HG03457 (cell line): Measurements from ENCODE around the gene RFX1.
"Not testable (repeated sequence)": the region's sequence is repeated elsewhere in the genome, so short reads cannot be mapped to it uniquely, and the experiment has no call there.

Experiments used
- ATAC-seq: cut with Tn5 transposase; IDR thresholded peaks from one replicate; pipeline ENCODE4 v1.9.1; 2021; ENCODE audit warnings: moderate number of reproducible peaks; ENCODE audit not compliant: unreplicated experiment

Gene RFX1

GRCh38 chr19:13938301-13939064 is 67.6 kb downstream of the RFX1 start, which contains the start of gene PODNL1:
TSS of gene PODNL1 (minus strand) at chr19:13938417. CDS start at chr19:13938181, 236 bp downstream.
- ATAC-seq: no peak

- ATAC-seq: no peak
Observed at GRCh38 chr19:13937479-13938300, 68.4 kb downstream of the RFX1 start.

GRCh38 chr19:13935765-13936510 is 70.2 kb downstream of the RFX1 start:
- ATAC-seq: no peak

GRCh38 chr19:13934785-13935109 is 71.4 kb downstream of the RFX1 start:
- no peak for ATAC-seq

- no peak for ATAC-seq
Observed at GRCh38 chr19:13932911-13933393, 73.2 kb downstream of the RFX1 start.

GRCh38 chr19:13932149-13932637 is 73.9 kb downstream of the RFX1 start:
- ATAC-seq: no peak

GRCh38 chr19:13931391-13932148 is 74.5 kb downstream of the RFX1 start:
- no peak for ATAC-seq

- ATAC-seq: no peak
Observed at GRCh38 chr19:13930402-13930801, 75.7 kb downstream of the RFX1 start.

- ATAC-seq: no peak
Observed at GRCh38 chr19:13929956-13930355, 76.2 kb downstream of the RFX1 start.

GRCh38 chr19:13929340-13929739 is 76.8 kb downstream of the RFX1 start:
- no peak for ATAC-seq

GRCh38 chr19:13926715-13927114 is 79.4 kb downstream of the RFX1 start:
- ATAC-seq: no peak

- no peak for ATAC-seq
Observed at GRCh38 chr19:13926010-13926409, 80.1 kb downstream of the RFX1 start.

GRCh38 chr19:13923194-13923987 is 82.7 kb downstream of the RFX1 start:
- no peak for ATAC-seq

GRCh38 chr19:13922118-13922517 is 84.0 kb downstream of the RFX1 start:
- not testable (repeated sequence) for ATAC-seq

- ATAC-seq: no peak
Observed at GRCh38 chr19:13920940-13921747, 85.0 kb downstream of the RFX1 start.

- no peak for ATAC-seq
Observed at GRCh38 chr19:13920524-13920923, 85.6 kb downstream of the RFX1 start.

GRCh38 chr19:13918726-13919411 is 87.3 kb downstream of the RFX1 start:
- no peak for ATAC-seq

GRCh38 chr19:13917888-13918406 is 88.2 kb downstream of the RFX1 start:
- no peak for ATAC-seq
